CD14-positive monocyte (primary cell): ENCODE data around the gene KRTAP5-11. TPM values are rescaled to one million over a fixed set of nuclear protein-coding genes. Genes with fewer than 3 reads are reported as not detected.

Experiments
- DNase-seq, 3 donors: peaks; one replicate each; pipeline ENCODE4 v3.0.0-alpha.2; 2011 to 2022
- H2AFZ ChIP-seq: 2 replicates; pipeline ENCODE4 v1.6.0; 2012; ENCODE audit warnings: mild to moderate bottlenecking, low read depth, low read length, inconsistent platforms; ENCODE audit not compliant: insufficient read depth, poor library complexity, severe bottlenecking
- H3K27ac ChIP-seq, 2 donors: 1 replicate in 1 of 2; 2 replicates in 1 of 2; pipeline ENCODE4 v1.5.1; 2012 to 2013; ENCODE audit warnings: low read length in 2 of 2, control low read depth in 1 of 2, inconsistent platforms in 1 of 2, low read depth in 1 of 2, mild to moderate bottlenecking in 1 of 2
- H3K27me3 ChIP-seq, 2 donors: one replicate each; pipeline versions ENCODE4 v1.6.0 to v1.6.1; 2011 to 2013; ENCODE audit warnings: low read length in 2 of 2; ENCODE audit not compliant: control insufficient read depth in 2 of 2, insufficient read depth in 2 of 2
- H3K36me3 ChIP-seq, 2 donors: replicated peaks in 1 of 2; 1 replicate in 1 of 2; 2 replicates in 1 of 2; pipeline versions ENCODE4 v1.5.1 to v1.6.1; 2012 to 2013; ENCODE audit warnings: low read length in 2 of 2, control low read depth in 1 of 2, inconsistent platforms in 1 of 2, mild to moderate bottlenecking in 1 of 2; ENCODE audit not compliant: insufficient read depth in 2 of 2, control insufficient read depth in 1 of 2
- H3K4me1 ChIP-seq, 2 donors: 1 replicate in 1 of 2; 2 replicates in 1 of 2; pipeline versions ENCODE4 v1.5.1 to v1.6.1; 2012 to 2013; ENCODE audit warnings: low read length in 2 of 2, control low read depth in 1 of 2, inconsistent platforms in 1 of 2, mild to moderate bottlenecking in 1 of 2, moderate library complexity in 1 of 2; ENCODE audit not compliant: insufficient read depth in 2 of 2, control insufficient read depth in 1 of 2
- H3K4me2 ChIP-seq: replicated peaks from 2 replicates; pipeline ENCODE3; 2012; ENCODE audit warnings: low read length, moderate library complexity, mild to moderate bottlenecking; ENCODE audit not compliant: poor library complexity, severe bottlenecking; ENCODE audit errors: extremely low read depth
- H3K4me3 ChIP-seq, 3 experiments: fragments of 200-600 bp in 1 of 3; sonication (generic) in 1 of 3; replicated peaks in 1 of 3; 1 replicate in 2 of 3; 2 replicates in 1 of 3; pipeline ENCODE4 v1.5.1; 2011 to 2013; ENCODE audit warnings: low read length in 3 of 3, mild to moderate bottlenecking in 3 of 3, control low read depth in 2 of 3, low read depth in 2 of 3, inconsistent platforms in 1 of 3, moderate library complexity in 1 of 3
- H3K79me2 ChIP-seq: 2 replicates; pipeline ENCODE4 v1.6.0; 2012; ENCODE audit warnings: mild to moderate bottlenecking, control low read depth, inconsistent platforms, low read length, moderate library complexity; ENCODE audit not compliant: insufficient read depth
- H3K9ac ChIP-seq: 2 replicates; pipeline ENCODE4 v1.6.0; 2017; ENCODE audit warnings: low read length, mild to moderate bottlenecking; ENCODE audit not compliant: insufficient read depth, poor library complexity, severe bottlenecking
- H3K9me3 ChIP-seq, 2 donors: replicated peaks in 1 of 2; 1 replicate in 1 of 2; 2 replicates in 1 of 2; pipeline versions ENCODE4 v1.5.1 to v1.6.1; 2012 to 2013; ENCODE audit warnings: low read length in 2 of 2, control low read depth in 1 of 2; ENCODE audit not compliant: control insufficient read depth in 1 of 2, insufficient read depth in 1 of 2
- H4K20me1 ChIP-seq: 2 replicates; pipeline ENCODE4 v1.6.0; 2012; ENCODE audit warnings: mild to moderate bottlenecking, low read length, control low read depth, moderate library complexity; ENCODE audit not compliant: insufficient read depth
- H3K27ac Mint-ChIP-seq, 7 donors: one replicate each; pipeline ENCODE4 v1.8.0; 2020; ENCODE audit warnings: mild to moderate bottlenecking in 7 of 7, mixed read lengths in 7 of 7, moderate library complexity in 6 of 7, inconsistent platforms in 2 of 7
- H3K27me3 Mint-ChIP-seq, 3 donors: one replicate each; pipeline ENCODE4 v1.8.0; 2021 to 2022; ENCODE audit warnings: low read depth in 3 of 3, mild to moderate bottlenecking in 3 of 3, mixed read lengths in 3 of 3, moderate library complexity in 3 of 3, inconsistent platforms in 1 of 3
- H3K36me3 Mint-ChIP-seq, 2 donors: one replicate each; pipeline ENCODE4 v1.8.0; 2020; ENCODE audit warnings: mixed read lengths in 2 of 2, inconsistent platforms in 1 of 2, mild to moderate bottlenecking in 1 of 2
- H3K4me1 Mint-ChIP-seq: one replicate; pipeline ENCODE4 v1.8.0; 2020; ENCODE audit warnings: mild to moderate bottlenecking, mixed read lengths
- H3K4me3 Mint-ChIP-seq, 2 donors: one replicate each; pipeline ENCODE4 v1.8.0; 2020; ENCODE audit warnings: mild to moderate bottlenecking in 2 of 2, mixed read lengths in 2 of 2, moderate library complexity in 1 of 2
- H3K9me3 Mint-ChIP-seq, 7 donors: one replicate each; pipeline ENCODE4 v1.8.0; 2020 to 2022; ENCODE audit warnings: mixed read lengths in 7 of 7, mild to moderate bottlenecking in 6 of 7, moderate library complexity in 6 of 7, inconsistent platforms in 2 of 7
- CTCF ChIP-seq: fragments of 200-600 bp; IDR thresholded peaks from one replicate; pipeline ENCODE4 v1.8.0; 2022; ENCODE audit warnings: antibody characterized with exemption, mild to moderate bottlenecking
- WGBS: methylation state at CpG from one replicate; pipeline ENCODE4 v1.1.5; 2013; ENCODE audit warnings: missing lambda C conversion rate; ENCODE audit not compliant: insufficient coverage; 5-methylcytosine and 5-hydroxymethylcytosine counted together
- intact Hi-C, 2 donors: fragments of 100-400 bp; cut with micrococcal nuclease; formaldehyde crosslinking; loops; one replicate each; pipeline versions ENCODE4 v1.15.0 to v1.15.1; 2023
- polyA plus RNA-seq, 3 donors: library from polyadenylated mRNA; depleted of rRNA in 1 of 3; unstranded in 2 of 3; stranded (reverse) in 1 of 3; fragments of 300-500 nt in 2 of 3; fragments of >200 nt in 1 of 3; fragmentation: Illumina TruSeq in 2 of 3; gene quantifications; 1 replicate in 2 of 3; 2 replicates in 1 of 3; pipeline ENCODE4 v1.2.3, GENCODE V29; 2012 to 2021

Gene KRTAP5-11
- polyA plus RNA-seq, 3 donors = not detected

DNA sequence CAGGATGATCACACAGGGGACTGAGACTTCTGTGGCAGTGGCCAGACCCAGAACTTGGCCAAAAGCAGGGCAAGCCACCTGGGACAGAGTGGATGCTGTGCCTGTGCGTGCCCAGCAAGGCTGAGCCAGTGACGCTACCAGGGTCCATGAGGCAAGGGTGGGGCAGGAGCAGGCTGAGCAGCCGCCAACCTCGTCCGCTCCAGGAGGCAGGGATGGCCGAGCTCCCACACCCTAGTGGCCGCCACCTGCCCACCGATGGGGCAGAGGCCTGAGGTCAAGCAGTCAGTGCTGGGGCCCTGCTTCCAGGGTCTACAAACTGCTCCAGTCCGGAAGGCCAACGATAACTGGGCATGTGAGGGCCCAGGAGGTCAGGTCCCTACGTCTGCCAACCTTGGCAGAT, 27.2 kb downstream of the KRTAP5-11 start:
- Histone ChIP-seq H3K27ac (no peak overlapping the region), H3K4me2 (no peak overlapping the region), H3K9ac (no peak overlapping the region), H3K4me3 (no peak overlapping the region), H3K36me3 (no peaks in the 10 kb centered on the region), H4K20me1 (no peaks in the 10 kb centered on the region), H3K79me2 (no peaks in the 10 kb centered on the region), H2AFZ (no peak overlapping the region), H3K9me3 (no peaks in the 10 kb centered on the region), H3K27me3 (no peaks in the 10 kb centered on the region), H3K4me1 (peaks cover 0 to 4% of the 10 kb centered on the region in 2 donors)
- DNase-seq = no peak
- H3K4me3 Mint-ChIP-seq = no peak overlapping the region
- peaks cover 0 to 3% (median 0%) of the 10 kb centered on the region in 7 donors for H3K9me3 Mint-ChIP-seq
- intact Hi-C loops = no loop called here
- H3K36me3 Mint-ChIP-seq = no peaks in the 10 kb centered on the region
- H3K4me1 Mint-ChIP-seq = peaks cover 7% of the 10 kb centered on the region
- H3K27ac Mint-ChIP-seq = no peak overlapping the region
- TF ChIP-seq CTCF = no peak
- WGBS = 97% methylated on average over 10 of the region's 11 CpGs
- H3K27me3 Mint-ChIP-seq = peaks cover 0 to 7% (median 4%) of the 10 kb centered on the region in 3 donors

GRCh38 chr11:71554996-71555395, 27.7 kb downstream of the KRTAP5-11 start:
- Histone ChIP-seq H3K27me3 (no peaks in the 10 kb centered on the region), H3K27ac (no peak overlapping the region), H4K20me1 (no peaks in the 10 kb centered on the region), H2AFZ (no peak overlapping the region), H3K9ac (no peak overlapping the region), H3K79me2 (no peaks in the 10 kb centered on the region), H3K9me3 (no peaks in the 10 kb centered on the region), H3K36me3 (no peaks in the 10 kb centered on the region), H3K4me1 (peaks cover 0 to 4% of the 10 kb centered on the region in 2 donors), H3K4me2 (no peak overlapping the region), H3K4me3 (no peak overlapping the region)
- TF ChIP-seq CTCF = no peak
- WGBS = 93% methylated on average over 6 of the region's 6 CpGs
- intact Hi-C loops = no loop called here
- Mint-ChIP-seq H3K4me3 (no peak overlapping the region), H3K4me1 (peaks cover 7% of the 10 kb centered on the region), H3K9me3 (peaks cover 0 to 3% (median 0%) of the 10 kb centered on the region in 7 donors), H3K27me3 (peaks cover 0 to 7% (median 4%) of the 10 kb centered on the region in 3 donors), H3K36me3 (no peaks in the 10 kb centered on the region), H3K27ac (no peak overlapping the region)
- DNase-seq = no peak
